SK-N-MC (cell line): ENCODE measurements around the gene RRN3.

Source experiments
- EZH2 ChIP-seq: fragments of 200-600 bp; sonication (generic); IDR thresholded peaks from one replicate; pipeline ENCODE4 v1.6.1; 2017; ENCODE audit warnings: antibody characterized with exemption
- POLR2AphosphoS5 ChIP-seq: IDR thresholded peaks from 2 replicates; pipeline ENCODE4 v1.6.1; 2012; ENCODE audit warnings: mild to moderate bottlenecking, low read depth, low read length, borderline replicate concordance

DNA sequence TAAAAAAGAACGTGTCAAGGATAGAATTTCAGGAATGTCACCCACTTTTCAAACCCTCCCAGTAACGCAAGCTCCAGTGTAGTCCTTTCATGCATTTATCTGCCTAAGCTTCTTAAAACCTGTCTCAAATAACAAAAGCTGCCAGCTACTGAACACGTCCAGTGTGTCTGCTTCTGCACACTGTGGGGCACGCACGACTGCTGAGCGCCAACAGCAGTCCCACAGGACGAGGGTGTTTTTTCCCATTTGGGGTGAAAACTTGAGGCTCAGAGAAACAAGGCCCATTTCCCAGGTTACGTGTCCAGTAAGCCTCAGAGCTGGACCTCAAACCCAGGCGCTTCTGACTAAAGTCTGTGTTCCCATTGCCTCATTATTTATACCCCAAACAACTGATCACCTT is 55.4 kb downstream of the RRN3 start:
- no peak for TF ChIP-seq EZH2
- TF ChIP-seq POLR2AphosphoS5, result no peak
